HuH-7.5 (cell line): ENCODE measurements around the gene USF1.
"Not testable (repeated sequence)": the region's sequence is repeated elsewhere in the genome, so short reads cannot be mapped to it uniquely, and the experiment has no call there.

Experiments
- DNase-seq: peaks from one replicate; pipeline ENCODE4 v3.0.0; 2011; ENCODE audit warnings: low spot score

Gene USF1

GRCh38 chr1:161079436-161080110, 33.8 kb upstream of the USF1 start:
- no peak for DNase-seq

DNA sequence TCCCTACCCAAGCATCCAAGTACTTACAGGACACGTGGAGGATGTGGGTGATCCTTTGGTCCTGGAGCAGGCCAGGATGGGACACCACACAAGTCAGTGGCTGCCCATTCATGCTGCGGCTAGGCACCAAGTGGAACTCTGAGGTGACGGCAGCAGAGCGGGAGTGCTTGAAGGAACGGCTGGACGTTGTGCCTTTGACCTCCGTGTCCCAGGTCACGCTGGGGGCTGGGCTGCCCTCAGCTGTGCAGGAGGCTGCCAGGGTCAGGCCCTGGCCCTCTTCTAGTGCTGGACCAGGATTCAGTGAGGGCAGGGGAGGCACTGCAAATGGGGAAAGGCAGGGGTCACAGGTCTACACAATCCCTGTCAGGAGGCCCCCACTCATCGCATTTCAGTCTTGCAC, 31.6 kb upstream of the USF1 start:
- DNase-seq: no peak

GRCh38 chr1:161076410-161076809, 30.6 kb upstream of the USF1 start:
- no peak for DNase-seq

- DNase-seq: no peak
Measured at GRCh38 chr1:161074676-161075368, 29.0 kb upstream of the USF1 start.

- no peak for DNase-seq
Measured at GRCh38 chr1:161073474-161074121, 27.8 kb upstream of the USF1 start.

GRCh38 chr1:161072751-161073449, 27.1 kb upstream of the USF1 start:
- no peak for DNase-seq

DNA sequence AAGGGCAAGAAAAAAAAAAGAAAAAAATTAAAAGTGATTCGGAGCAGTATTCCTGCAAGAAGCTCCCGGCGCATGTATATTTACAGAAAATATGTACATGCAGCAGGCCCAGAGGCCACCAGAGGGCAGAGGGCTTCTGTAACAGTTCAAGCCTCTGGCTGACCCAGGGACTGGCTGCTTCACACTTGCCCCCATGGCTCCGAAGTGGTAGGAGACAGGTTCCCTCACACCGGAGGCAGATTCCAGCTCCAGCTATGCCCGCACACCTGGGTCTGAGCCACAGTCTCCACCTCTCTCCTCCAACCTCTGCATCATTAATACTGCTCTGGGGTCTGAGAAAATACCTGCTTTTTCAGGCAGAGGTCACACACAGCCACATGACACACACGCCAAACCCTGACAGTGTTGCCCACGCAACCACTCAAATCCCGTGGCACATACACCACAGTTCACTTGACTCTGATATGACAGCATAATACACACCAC, 26.2 kb upstream of the USF1 start:
- DNase-seq: peak; percentile 71

DNA sequence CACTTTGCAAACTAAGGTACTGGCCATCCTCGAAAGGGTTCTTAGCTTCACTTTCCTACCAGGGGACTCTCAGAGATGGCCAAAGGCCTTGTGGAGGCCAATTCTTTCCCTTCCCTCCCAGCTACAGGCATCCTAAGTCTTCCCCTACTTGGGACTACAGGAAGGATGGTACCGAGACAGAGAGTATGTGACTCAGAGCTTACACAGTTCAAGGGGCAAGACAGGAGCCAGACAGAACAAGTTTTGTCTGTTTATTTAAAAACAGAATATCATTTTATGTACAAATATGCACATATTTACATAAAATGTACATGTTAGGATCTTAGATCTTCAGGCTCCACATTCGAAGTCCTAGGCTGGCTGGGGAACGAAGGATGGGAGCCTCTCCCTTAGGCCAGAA, 25.0 kb upstream of the USF1 start:
- no peak for DNase-seq

DNA sequence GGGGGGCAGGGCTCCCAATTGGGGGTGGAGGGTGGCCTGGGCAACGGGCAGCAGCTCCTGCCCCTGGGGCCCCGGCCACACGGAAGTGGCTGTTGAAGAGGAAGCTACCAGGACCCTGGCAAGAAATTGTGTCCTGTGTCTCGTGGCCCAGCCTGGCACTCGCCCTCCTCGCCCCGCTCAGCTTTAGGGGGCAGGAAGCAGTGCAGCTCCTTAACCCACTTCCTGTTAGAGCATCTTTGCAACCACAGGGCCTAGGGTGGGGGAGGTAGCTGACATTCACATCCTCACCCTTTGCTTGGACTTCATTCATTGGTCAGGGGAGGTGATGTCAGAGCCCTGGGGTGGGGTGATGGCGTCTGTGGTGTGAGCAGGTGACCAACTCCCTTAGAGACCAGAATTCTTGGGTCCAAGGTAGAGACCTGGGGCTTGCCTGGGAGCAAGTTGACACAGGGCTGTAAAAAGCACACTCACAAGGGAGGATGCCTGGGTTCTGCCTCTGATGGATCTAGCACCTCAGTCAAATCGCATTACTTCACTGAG, 24.0 kb upstream of the USF1 start, which contains the start of gene ARHGAP30:
ARHGAP30 (minus strand) TSS at position 161 of the 540 bp plus-strand sequence. CDS start 267 bp downstream, outside the sequence.
- DNase-seq: no peak

DNA sequence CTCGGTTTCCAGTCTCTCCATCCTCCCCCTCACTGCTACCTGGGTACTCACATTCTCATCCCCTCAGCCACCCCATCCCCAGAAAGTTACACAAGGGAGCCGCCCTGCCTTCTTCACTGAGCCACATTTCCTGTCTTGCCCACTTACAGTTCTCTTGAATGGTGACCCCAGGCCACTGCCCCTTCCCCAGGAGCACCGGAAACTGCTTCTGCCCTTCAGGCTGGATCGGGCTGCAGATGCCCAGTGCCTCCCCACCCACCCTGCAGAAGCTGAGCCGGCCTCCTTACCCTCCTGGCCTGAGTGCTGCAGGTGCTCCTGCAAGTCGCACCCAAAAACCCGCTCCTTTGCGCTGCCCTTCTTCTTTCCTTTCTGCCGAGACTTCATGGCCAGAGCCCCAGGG, 23.5 kb upstream of the USF1 start:
- no peak for DNase-seq

DNA sequence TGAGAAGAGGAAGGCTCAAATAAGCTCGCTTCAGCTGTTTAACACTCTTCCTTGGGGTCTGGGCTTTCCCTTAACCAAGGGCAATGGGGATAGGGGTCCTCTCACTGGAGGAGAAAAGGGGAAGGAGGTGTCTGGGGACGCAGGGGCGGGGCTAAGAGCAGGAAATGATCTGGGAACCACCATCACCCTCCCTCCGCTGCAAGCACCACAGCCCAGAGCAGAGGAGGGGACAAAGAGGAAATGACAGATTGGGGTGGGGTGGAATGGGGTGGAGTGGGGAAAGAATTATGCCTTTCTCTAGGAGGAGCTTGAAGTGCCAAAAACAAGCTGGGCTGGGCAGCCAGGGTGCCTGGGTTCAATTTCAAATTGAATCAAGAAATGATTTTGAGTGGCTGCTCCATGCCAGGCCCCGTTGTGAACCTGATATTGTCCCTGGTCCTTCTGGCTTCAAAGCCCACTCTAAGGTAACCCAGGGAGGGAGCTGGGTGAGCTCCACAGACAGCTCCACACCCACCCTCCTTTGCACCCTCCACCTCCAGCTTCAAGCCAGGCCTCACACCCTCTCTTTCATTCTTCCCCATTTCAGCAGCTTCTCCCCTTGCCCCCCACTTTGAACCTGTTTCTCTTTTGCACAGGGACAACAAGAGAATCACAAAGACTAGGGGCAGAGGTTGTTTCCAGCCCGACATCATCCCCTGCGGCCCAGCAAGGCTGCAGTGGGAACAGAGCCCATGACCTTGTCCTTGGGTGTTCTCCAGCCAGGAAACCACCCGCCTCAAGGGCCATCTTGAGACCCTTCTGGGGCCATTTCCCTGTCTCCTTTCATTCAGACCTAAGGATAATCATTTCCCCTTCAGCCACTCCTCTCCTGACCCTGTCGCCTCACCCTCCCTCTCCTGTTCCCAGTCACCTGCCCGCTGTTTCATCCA, 22.8 kb upstream of the USF1 start:
- no peak for DNase-seq

- no peak for DNase-seq
Measured at GRCh38 chr1:161066694-161067093, 20.9 kb upstream of the USF1 start.

DNA sequence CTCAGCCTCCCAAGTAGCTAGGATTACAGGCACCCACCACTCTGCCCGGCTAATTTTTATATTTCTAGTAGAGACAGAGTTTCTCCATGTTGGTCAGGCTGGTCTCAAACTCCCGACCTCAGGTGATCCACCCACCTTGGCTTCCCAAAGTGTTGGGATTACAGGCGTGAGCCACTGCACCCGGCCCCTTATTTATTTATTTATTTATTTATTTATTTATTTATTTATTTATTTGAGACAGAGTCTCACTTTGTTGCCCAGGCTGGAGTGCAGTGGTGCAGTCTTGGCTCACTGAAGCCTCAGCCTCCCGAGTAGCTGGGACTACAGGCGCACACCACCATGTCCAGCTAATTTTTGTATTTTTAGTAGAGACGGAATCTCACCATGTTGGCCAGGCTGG, 19.9 kb upstream of the USF1 start:
- not testable (repeated sequence) for DNase-seq

- DNase-seq: not testable (repeated sequence)
Measured at GRCh38 chr1:161063936-161064335, 18.2 kb upstream of the USF1 start.

DNA sequence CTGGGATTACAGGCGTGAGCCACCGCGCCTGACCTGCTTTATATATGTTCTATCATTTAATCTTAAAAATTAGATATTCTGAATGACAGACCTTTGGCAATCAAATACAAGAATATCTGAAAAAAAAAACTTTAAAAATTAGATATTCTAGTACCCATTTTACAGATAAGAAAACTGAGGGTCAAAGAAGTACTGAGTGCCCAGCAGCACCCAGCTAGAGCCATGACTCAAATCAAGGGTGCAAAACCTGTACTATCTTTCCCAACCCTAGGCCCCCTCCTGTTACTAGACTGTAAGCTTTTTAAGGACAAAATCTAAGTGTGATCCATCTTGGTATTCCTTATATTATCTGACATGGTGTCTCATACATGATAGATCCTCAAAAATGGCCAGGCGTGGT, 15.6 kb upstream of the USF1 start:
- no peak for DNase-seq

- DNase-seq: no peak
Measured at GRCh38 chr1:161059293-161059692, 13.5 kb upstream of the USF1 start.

DNA sequence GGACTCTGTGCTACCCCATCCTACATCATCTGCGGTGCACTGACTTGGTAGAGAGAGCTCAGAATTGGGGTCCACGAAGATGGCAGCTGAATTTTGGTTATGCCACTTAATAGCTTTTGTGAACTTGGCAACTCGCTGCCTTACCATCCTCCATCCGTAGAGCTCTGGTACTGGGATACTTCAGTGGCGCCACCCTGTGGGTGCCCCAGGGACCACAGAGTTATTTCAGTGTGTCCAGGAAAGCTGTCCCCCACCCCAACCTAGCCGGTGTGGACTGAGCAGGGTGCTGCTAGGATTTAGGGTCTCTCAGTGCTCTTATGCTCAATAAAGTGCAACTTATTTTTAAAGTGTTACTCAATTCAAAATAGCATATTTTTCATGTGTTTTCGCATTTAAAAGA, 9.0 kb upstream of the USF1 start:
- DNase-seq: no peak

GRCh38 chr1:161054232-161054631, 8.5 kb upstream of the USF1 start:
- no peak for DNase-seq

DNA sequence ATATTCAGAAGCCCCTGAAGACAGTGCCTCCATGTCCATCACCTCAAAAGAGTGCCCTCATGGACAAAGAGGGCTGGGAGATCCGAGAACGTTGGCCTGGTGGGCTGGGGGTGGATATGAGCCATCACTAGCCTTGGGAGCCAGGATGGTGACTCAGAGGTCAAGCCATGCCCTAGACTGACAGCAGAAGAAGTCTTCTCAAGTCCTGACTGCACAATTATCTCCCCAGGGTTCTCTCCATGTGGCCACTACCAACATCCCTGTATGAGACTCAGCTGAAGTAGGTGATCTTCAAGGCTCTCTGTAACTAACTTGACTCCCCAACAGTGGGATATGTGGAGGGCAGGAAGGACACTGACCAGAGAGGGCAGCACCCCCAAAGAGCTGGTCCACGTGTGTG, 7.1 kb upstream of the USF1 start:
- DNase-seq: no peak

GRCh38 chr1:161051219-161051618, 5.4 kb upstream of the USF1 start:
- DNase-seq: no peak
